ENCODE data around the gene PTPRN2. TPM values are rescaled to one million over a fixed set of nuclear protein-coding genes. Genes with fewer than 3 reads are reported as not detected.

PTPRN2 gene
- total RNA-seq, 1 donor from 2014 or later: 0.41 TPM

DNA sequence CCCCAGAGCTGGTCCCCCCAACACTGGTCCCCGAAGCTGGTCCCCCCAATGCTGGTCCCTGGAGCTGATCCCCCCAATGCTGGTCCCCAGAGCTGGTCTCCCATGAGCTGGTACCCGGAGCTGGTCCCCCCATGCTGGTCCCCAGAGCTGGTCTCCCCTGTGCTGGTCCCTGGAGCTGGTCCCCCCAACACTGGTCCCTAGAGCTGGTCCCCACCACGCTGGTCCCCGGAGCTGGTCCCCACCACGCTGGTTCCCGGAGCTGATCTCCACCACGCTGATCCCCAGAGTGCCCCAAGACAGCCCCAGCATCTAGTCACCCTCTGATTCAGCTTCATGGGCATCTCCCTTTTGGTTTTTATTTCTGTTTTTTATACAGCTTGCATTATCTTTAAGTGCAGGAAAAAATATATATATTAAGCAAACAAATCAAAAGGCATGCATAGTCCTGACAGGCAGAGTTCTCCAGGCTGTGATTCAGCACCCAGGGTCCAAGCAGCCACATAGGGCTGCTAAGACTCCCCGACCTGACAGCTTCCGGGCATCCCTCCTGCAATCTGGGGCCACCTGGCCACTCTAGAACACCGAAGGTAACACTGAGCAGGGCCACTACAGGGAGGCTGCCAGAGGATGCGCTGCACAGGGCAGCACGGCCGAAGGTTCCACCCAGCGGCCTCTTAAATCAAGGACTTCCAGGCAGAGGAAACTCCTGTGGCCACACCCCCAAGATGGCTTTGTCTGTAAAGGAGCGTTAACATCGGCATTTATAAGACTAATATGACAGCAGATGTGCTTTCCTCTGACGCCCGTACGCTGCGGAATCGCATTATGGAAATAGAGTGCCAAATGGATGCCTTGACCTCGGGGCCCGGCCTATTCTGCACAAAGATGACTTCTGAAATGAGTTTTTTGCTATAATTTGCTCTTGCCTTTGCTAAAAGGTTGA is 215.0 kb downstream of the PTPRN2 start:
- intact Hi-C loops (cut with micrococcal nuclease): no loop called here
- no peaks in the 10 kb centered on the region for H3K4me1 Mint-ChIP-seq (ENCODE audit: low read depth)
- H3K27me3 Mint-ChIP-seq (ENCODE audit: insufficient read depth): no peaks in the 10 kb centered on the region
- no peak for DNase-seq (ENCODE audit: low spot score)
- no peaks in the 10 kb centered on the region for H3K36me3 Mint-ChIP-seq (ENCODE audit: low read depth)
- H3K27ac Mint-ChIP-seq: no peak overlapping the region
- no peaks in the 10 kb centered on the region for H3K9me3 Mint-ChIP-seq
- no peak overlapping the region for H3K4me3 Mint-ChIP-seq

DNA sequence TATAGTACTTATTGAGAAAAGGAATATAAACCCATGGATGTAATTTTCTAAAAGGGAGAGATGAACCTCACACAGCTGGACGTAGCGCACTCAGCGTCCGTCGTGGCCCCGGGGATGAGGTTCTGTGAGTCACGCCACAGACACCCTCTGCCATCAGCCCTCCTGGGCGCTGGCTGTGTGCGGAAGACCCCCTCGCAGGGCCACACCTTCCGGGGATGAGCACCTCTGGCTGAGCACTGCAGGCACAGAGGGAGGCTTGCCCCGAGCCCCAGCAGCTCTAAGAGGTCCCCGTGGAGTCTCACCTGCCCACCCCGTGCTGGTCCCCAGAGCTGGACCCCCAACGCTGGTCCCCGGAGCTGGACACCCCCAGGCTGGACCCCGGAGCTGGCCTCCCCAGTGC is 215.8 kb downstream of the PTPRN2 start:
- H3K4me3 Mint-ChIP-seq: no peak overlapping the region
- H3K27me3 Mint-ChIP-seq (ENCODE audit: insufficient read depth): no peaks in the 10 kb centered on the region
- intact Hi-C loops (cut with micrococcal nuclease): no loop called here
- no peaks in the 10 kb centered on the region for H3K36me3 Mint-ChIP-seq (ENCODE audit: low read depth)
- no peaks in the 10 kb centered on the region for H3K9me3 Mint-ChIP-seq
- H3K27ac Mint-ChIP-seq: no peak overlapping the region
- no peaks in the 10 kb centered on the region for H3K4me1 Mint-ChIP-seq (ENCODE audit: low read depth)
- DNase-seq (ENCODE audit: low spot score): no peak

DNA sequence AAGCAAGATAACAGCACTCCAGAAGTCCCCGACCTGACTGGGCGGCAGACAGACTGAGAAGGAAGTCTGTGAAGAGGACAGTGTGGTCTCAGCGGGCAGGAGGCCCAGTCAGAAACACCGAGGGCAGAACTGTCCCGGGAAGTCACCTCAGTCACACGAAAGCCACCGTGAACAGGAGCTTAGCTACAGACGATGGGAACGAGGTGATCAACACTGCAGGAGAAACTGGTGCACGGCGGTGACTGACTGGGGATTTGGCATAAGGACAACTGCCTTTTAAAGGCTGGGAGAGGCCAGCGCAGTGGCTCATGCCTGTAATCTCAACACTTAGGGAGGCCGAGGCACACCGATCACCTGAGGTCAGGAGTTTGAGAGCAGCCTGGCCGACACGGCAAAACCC is 217.8 kb downstream of the PTPRN2 start:
- DNase-seq (ENCODE audit: low spot score): no peak
- Mint-ChIP-seq H3K27me3 (ENCODE audit: insufficient read depth) (no peaks in the 10 kb centered on the region), H3K4me3 (no peak overlapping the region)

DNA sequence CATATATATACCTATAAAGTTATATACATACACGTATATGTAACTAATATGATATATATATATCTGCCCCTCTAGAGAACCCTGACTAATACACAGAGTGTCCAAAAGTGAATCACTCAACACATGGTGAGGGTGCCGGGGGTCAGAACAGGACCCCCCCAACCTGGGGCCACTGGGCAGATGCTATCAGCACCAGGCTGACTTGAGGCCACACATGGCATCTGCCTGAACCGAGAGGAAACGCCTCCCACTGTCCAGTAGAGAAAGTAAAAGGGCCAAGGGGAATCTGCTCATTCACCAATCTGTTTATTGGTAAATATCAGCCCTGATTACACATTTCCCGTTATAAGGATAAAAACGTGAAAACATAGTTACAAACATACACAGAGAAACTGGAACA is 218.3 kb downstream of the PTPRN2 start:
- Mint-ChIP-seq H3K9me3 (peaks cover 4% of the 10 kb centered on the region), H3K27me3 (ENCODE audit: insufficient read depth) (no peaks in the 10 kb centered on the region), H3K4me1 (ENCODE audit: low read depth) (no peaks in the 10 kb centered on the region), H3K4me3 (no peak overlapping the region), H3K27ac (no peak overlapping the region), H3K36me3 (ENCODE audit: low read depth) (no peaks in the 10 kb centered on the region)
- DNase-seq (ENCODE audit: low spot score): no peak
- intact Hi-C loops (cut with micrococcal nuclease): no loop called here

More for the DNA sequence above, 217.8 kb downstream of the PTPRN2 start:
- Mint-ChIP-seq H3K27ac (no peak overlapping the region), H3K4me1 (ENCODE audit: low read depth) (no peaks in the 10 kb centered on the region), H3K9me3 (peaks cover 4% of the 10 kb centered on the region), H3K36me3 (ENCODE audit: low read depth) (no peaks in the 10 kb centered on the region)
- intact Hi-C loops (cut with micrococcal nuclease): no loop called here

DNA sequence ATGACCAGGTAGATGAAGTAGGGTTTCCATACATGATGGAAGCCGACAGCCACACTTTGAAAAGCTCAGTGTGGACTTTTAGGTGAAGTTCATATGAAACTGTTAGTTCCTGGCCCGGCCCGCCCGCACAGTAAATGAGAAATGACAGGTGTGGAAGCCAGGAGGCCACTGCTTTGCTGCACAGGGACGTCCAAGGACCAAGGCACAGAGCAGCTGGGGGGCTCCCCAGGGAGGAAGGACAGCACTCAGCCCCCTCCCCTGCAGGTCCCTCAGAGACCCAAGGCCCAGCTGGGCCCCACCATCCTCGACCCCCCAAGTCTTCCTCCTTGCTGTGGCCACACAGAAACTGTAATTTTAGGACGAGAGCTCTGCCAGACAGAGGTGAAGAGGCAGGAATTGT is 219.2 kb downstream of the PTPRN2 start:
- no peaks in the 10 kb centered on the region for H3K36me3 Mint-ChIP-seq (ENCODE audit: low read depth)
- intact Hi-C loops (cut with micrococcal nuclease): no loop called here
- no peak for DNase-seq (ENCODE audit: low spot score)
- no peaks in the 10 kb centered on the region for H3K4me1 Mint-ChIP-seq (ENCODE audit: low read depth)
- H3K27me3 Mint-ChIP-seq (ENCODE audit: insufficient read depth): no peaks in the 10 kb centered on the region
- H3K4me3 Mint-ChIP-seq: no peak overlapping the region
- H3K27ac Mint-ChIP-seq: no peak overlapping the region
- H3K9me3 Mint-ChIP-seq: peaks cover 4% of the 10 kb centered on the region

DNA sequence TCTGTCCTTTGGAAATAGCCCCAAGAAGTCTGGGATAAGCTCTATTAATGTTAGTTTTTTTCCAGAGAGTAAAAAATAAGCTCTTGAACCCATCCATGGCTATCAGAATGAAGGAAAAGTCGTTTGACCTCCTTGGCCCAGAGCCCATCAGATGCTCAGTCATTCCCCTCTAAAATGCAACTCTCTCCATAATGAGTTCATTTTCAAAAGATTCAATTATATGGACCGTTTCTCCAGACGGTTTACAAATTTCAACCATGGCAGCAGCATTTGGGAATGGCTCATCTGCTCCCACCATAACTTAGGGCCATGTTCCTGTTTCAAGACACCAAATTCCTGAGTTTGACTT is 220.0 kb downstream of the PTPRN2 start:
- H3K4me1 Mint-ChIP-seq (ENCODE audit: low read depth): no peaks in the 10 kb centered on the region
- peaks cover 4% of the 10 kb centered on the region for H3K9me3 Mint-ChIP-seq
- no peaks in the 10 kb centered on the region for H3K27me3 Mint-ChIP-seq (ENCODE audit: insufficient read depth)
- DNase-seq (ENCODE audit: low spot score): no peak
- no peaks in the 10 kb centered on the region for H3K36me3 Mint-ChIP-seq (ENCODE audit: low read depth)
- no peak overlapping the region for H3K27ac Mint-ChIP-seq
- no peak overlapping the region for H3K4me3 Mint-ChIP-seq
- intact Hi-C loops (cut with micrococcal nuclease): no loop called here

DNA sequence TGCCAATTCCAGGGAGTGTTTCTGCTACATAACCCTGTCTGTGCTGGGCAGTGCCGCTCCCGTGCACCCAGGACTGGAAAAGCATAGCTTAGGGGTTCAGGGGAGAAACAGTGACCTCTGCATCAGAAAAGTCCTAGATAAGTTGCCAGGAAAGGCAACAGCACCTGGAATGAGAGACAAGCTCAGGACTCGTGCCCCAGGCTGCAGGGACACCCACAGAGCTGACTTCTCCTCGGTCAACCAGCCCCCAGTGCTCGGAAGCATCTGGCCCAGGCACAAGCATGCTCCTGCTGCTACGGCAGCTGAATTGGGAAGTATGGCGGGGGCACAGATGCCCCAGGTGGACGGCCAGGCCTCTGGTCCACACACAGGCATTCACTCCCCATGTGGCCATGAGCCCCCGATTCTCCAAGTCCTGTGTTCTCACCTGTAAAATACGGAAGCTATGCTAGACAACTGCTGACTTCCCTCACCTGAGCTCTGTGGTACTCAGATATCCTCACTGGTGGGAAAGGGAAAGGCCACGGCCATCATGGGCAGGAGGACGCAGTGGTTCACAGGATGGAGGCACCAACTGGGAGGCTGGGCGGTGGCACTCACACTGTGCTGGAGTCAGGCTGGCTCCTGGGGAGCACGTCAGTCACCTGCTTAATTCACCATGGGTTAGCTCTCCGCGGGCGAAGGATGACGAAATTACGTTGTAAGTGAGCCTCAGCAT is 220.5 kb downstream of the PTPRN2 start:
- Mint-ChIP-seq H3K4me3 (no peak overlapping the region), H3K36me3 (ENCODE audit: low read depth) (no peaks in the 10 kb centered on the region), H3K27me3 (ENCODE audit: insufficient read depth) (no peaks in the 10 kb centered on the region), H3K27ac (no peak overlapping the region), H3K9me3 (peaks cover 4% of the 10 kb centered on the region), H3K4me1 (ENCODE audit: low read depth) (no peaks in the 10 kb centered on the region)
- intact Hi-C loops (cut with micrococcal nuclease): no loop called here
- no peak for DNase-seq (ENCODE audit: low spot score)

DNA sequence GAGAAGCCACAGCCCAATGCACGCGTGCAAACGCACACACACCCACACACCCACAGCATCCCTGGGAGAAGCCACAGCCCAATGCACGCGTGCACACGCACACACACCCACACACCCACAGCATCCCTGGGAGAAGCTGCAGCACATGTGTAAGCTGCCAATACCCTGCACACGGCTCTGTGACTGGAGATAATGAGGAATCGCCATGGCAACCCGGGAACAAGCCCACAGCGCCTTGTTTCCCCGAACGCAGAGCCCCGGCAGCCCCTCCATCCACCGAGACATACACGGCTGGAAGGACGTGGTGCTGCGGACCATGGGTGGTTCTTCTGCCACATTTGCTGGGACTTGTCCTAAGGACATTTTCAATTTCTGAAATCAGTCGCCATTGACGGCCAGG is 221.3 kb downstream of the PTPRN2 start:
- H3K4me3 Mint-ChIP-seq: no peak overlapping the region
- no peaks in the 10 kb centered on the region for H3K4me1 Mint-ChIP-seq (ENCODE audit: low read depth)
- H3K36me3 Mint-ChIP-seq (ENCODE audit: low read depth): no peaks in the 10 kb centered on the region
- H3K27me3 Mint-ChIP-seq (ENCODE audit: insufficient read depth): no peaks in the 10 kb centered on the region
- no peak overlapping the region for H3K27ac Mint-ChIP-seq
- peaks cover 4% of the 10 kb centered on the region for H3K9me3 Mint-ChIP-seq
- intact Hi-C loops (cut with micrococcal nuclease): no loop called here
- DNase-seq (ENCODE audit: low spot score): no peak

DNA sequence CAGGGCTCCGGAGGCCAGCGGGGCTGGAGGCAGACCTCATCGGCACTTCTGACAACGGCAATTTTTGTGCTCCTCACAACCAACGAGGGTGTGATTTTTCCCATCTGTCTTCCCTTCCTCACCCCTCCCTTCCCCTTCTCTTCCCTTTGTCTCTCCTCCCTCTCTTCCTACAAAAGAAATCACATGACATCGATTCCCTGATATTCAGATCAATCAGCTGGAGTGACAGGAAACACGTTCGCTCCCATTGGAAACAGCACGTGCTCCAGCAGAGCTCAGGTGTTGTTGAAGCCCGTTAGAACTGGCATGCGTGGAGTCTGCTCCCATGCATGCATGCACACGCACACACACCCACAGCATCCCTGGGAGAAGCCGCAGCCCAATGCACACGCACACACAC is 222.4 kb downstream of the PTPRN2 start:
- DNase-seq (ENCODE audit: low spot score): no peak
- H3K27ac Mint-ChIP-seq: no peak overlapping the region
- H3K36me3 Mint-ChIP-seq (ENCODE audit: low read depth): no peaks in the 10 kb centered on the region
- intact Hi-C loops (cut with micrococcal nuclease): no loop called here
- no peaks in the 10 kb centered on the region for H3K4me1 Mint-ChIP-seq (ENCODE audit: low read depth)
- H3K27me3 Mint-ChIP-seq (ENCODE audit: insufficient read depth): no peaks in the 10 kb centered on the region
- peaks cover 4% of the 10 kb centered on the region for H3K9me3 Mint-ChIP-seq
- H3K4me3 Mint-ChIP-seq: no peak overlapping the region

DNA sequence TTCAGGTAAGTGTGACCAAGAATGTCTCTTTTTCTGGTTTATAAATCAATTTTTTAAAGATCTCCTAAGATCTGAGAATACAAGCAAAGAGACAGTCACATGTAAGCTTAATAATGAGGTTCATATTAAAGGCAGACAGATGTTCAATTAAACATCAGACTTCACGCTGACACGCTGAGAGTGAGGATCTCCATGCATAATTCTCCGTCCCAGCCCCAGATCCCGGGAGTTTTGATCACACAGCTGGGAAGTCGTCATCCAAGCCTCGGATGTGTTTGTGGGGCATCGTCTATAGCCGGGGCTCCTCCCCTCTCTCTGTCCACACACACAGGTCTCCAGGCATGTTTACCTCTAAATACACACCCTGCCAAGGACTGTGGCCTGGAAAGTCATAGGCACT is 223.2 kb downstream of the PTPRN2 start:
- no peak for DNase-seq (ENCODE audit: low spot score)
- H3K27me3 Mint-ChIP-seq (ENCODE audit: insufficient read depth): no peaks in the 10 kb centered on the region
- no peaks in the 10 kb centered on the region for H3K4me1 Mint-ChIP-seq (ENCODE audit: low read depth)
- H3K9me3 Mint-ChIP-seq: peaks cover 4% of the 10 kb centered on the region
- H3K27ac Mint-ChIP-seq: no peak overlapping the region
- H3K36me3 Mint-ChIP-seq (ENCODE audit: low read depth): no peaks in the 10 kb centered on the region
- H3K4me3 Mint-ChIP-seq: no peak overlapping the region
- intact Hi-C loops (cut with micrococcal nuclease): no loop called here

DNA sequence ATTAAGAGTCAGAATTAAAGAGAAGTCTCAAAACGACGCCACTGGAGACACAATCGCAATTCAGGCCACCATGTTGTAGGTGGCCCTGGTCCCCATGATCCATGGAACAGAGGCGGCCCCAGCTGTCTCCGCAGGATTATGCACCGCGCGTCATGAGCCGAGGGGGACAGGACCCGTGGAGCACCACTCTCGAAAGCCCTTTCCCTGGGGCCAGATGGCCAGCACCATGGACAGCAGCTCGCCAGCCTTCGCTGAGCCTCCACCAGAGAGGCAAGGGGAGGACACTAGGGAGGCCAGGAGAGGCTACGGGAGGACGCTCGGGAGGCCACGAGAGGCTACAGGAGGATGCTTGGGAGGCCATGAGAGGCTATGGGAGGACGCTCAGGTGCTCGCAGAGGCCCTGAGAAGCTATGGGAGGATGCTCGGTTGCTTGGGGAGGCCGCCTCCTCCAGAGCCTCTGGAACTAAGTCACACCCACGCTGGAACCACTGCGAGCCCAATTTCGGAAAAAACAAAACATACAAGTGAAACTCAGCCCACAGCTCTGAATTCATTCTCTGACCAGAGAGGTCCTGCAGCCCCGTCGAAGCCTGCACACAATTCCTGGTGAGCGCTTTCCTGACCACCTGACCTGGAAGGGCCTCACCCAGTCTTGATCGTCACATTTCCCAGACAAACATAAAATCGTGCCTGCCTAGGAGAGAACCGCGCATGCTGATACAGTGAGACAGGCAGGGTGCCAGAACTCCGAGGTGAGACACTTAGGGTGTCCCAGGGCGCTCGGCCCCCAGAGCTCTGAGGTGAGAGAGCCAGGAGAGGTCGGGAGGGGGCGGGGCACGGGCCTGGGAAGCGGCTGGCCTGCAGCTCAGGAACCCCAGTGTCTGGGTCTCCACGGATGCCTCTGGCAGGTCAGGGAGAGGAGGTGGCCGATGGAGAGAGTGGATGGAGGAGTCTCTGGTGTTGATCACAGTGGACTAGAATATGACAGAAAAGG is 224.4 kb downstream of the PTPRN2 start:
- no peaks in the 10 kb centered on the region for H3K36me3 Mint-ChIP-seq (ENCODE audit: low read depth)
- intact Hi-C loops (cut with micrococcal nuclease): no loop called here
- no peaks in the 10 kb centered on the region for H3K4me1 Mint-ChIP-seq (ENCODE audit: low read depth)
- H3K27ac Mint-ChIP-seq: no peak overlapping the region
- H3K9me3 Mint-ChIP-seq: peaks cover 4% of the 10 kb centered on the region
- no peak overlapping the region for H3K4me3 Mint-ChIP-seq
- DNase-seq (ENCODE audit: low spot score): no peak
- no peaks in the 10 kb centered on the region for H3K27me3 Mint-ChIP-seq (ENCODE audit: insufficient read depth)

DNA sequence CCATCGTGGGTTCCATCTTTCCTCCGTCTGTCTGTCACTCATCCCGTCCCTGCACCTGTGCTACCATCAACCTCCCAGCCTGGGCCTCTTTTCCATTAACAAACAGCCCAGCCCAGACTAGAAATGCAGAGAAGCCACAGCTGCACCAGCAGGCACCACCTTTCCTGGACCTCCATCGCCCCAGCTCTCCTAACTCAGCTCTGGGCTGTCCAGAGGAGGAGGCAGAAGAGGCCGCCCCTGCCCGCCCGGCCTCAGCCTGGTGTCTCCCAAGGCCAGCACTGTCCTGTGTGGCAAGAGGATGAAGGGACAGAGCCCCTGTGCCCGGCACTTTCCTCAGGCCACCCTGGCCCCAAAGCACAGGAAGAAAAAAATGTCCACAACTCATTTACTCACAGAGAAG is 225.6 kb downstream of the PTPRN2 start:
- no peak overlapping the region for H3K27ac Mint-ChIP-seq

More for the DNA sequence above, 225.6 kb downstream of the PTPRN2 start:
- no peaks in the 10 kb centered on the region for H3K27me3 Mint-ChIP-seq (ENCODE audit: insufficient read depth)
- H3K4me3 Mint-ChIP-seq: no peak overlapping the region
- H3K36me3 Mint-ChIP-seq (ENCODE audit: low read depth): no peaks in the 10 kb centered on the region
- intact Hi-C loops (cut with micrococcal nuclease): no loop called here
- peaks cover 4% of the 10 kb centered on the region for H3K9me3 Mint-ChIP-seq
- DNase-seq (ENCODE audit: low spot score): no peak
- H3K4me1 Mint-ChIP-seq (ENCODE audit: low read depth): no peaks in the 10 kb centered on the region

Measured in activated T-helper 1 cell treated with anti-CD3 and anti-CD28 coated beads, Interleukin-12 subunit alpha, Interleukin-12 subunit beta, Interleukin-2, Interleukin-4 antibody, amounts not matched to agents 30 ng/mL and 10 ng/mL and 1 ng/mL, durations not matched to agents 14 hours and 24 hours and 36 hours (primary cell).